ENCODE measurements around the gene TMPRSS11A. TPM values are rescaled to one million over a fixed set of nuclear protein-coding genes. Genes with fewer than 3 reads are reported as not detected.

TMPRSS11A gene
- polyA plus RNA-seq, 5 donors, result 0.04 to 0.09 (median 0.05) TPM

- no peak for DNase-seq
Measured at GRCh38 chr4:67873116-67873515, 90.2 kb downstream of the TMPRSS11A start.

DNA sequence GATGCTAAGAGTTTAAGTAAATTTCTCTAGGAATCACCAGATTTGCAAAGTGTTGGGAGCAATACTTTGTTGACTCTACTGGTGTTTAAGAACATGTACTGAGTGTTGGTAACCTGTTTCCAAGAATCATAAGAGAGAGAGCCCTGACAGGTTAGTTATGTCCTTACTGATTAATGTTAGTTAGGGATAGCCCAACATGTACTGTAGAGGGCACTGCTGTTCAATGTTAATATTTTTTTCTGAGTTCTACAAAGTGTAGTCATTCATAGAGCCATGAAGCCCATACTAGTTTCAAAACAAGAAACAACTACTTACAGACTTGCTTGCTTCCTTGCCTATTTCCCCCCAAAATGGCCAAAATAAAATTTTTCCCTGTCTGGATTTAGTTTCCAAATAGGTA, 91.4 kb downstream of the TMPRSS11A start:
- no peak for DNase-seq

DNA sequence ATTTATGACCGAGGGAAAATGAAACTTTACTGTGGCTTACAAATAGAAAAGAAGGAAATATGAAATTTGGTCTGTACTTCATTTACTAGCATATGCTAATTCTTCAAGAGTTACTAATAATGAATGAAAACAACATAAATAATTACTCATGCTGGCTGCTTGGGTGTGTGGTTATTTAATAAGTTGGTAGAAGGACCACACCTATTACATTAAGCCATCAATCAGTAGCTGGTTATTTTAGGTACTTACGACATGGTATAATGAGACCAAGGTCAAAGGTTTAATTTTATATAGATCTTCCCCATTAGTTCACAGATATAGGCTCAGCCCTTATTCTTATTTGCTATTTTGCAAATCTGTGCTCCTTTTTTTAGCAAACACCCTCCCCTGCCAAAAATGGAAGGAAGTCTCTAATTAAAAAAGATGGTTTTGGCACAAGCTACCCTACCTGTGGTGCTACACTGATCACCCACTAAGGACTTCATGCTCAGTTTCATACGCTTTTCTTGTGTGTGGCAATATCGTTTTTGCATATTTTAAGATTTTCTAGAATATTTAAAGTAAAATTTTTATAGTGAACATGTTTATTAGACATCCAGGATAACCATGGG, 93.6 kb downstream of the TMPRSS11A start:
- no peak for DNase-seq

GRCh38 chr4:67861513-67861912, 101.8 kb downstream of the TMPRSS11A start:
- no peak for DNase-seq

Other genes starting within 250 kb of the TMPRSS11A start
- gene GNRHR, start 209.1 kb downstream of the TMPRSS11A start, polyA plus RNA-seq (ENCODE audit: insufficient read depth in 1 of 5, insufficient read length in 5 of 5, low replicate concordance in 1 of 5), result under 1 TPM; 0.57 to 0.91 (median 0.76) TPM
- under 1 TPM; 0.06 to 0.36 (median 0.18) TPM for gene TMPRSS11D, start 79.5 kb downstream of the TMPRSS11A start, polyA plus RNA-seq (ENCODE audit: insufficient read depth in 1 of 5, insufficient read length in 5 of 5, low replicate concordance in 1 of 5)
- gene TMPRSS11F, start 166.4 kb upstream of the TMPRSS11A start, polyA plus RNA-seq (ENCODE audit: insufficient read depth in 1 of 5, insufficient read length in 5 of 5, low replicate concordance in 1 of 5), result under 1 TPM in 2 of 5 donors, not detected in 3; 0.05 to 0.08 TPM